Cardiac fibroblast (primary cell): Measurements from ENCODE around the gene ZNF266.
A peak's percentile ranks its signal among the peaks of the same experiment; 100 is the strongest.

Experiments
- DNase-seq, 2 donors: peaks; one replicate each; pipeline versions ENCODE4 v3.0.0 to v3.0.0-alpha.2; 2010; ENCODE audit warnings: low read depth in 2 of 2
- H3K4me3 ChIP-seq, 2 donors: replicated peaks in 1 of 2; 1 replicate in 1 of 2; 2 replicates in 1 of 2; pipeline ENCODE4 v1.5.1; 2011; ENCODE audit warnings: low read depth in 2 of 2, low read length in 2 of 2, mild to moderate bottlenecking in 2 of 2, moderate library complexity in 1 of 2
- CTCF ChIP-seq: IDR thresholded peaks from one replicate; pipeline ENCODE4 v1.5.1; 2011; ENCODE audit warnings: low read depth, mild to moderate bottlenecking, low read length, inconsistent platforms

The ZNF266 gene

GRCh38 chr19:9435279-9436268 is at the start of gene ZNF266:
Gene ZNF266 (minus strand): TSS chr19:9435573. CDS start chr19:9420089, 15,484 bp downstream.
- H3K4me3 ChIP-seq, result peak within 1 kb of the TSS; percentile 74 to 86
- TF ChIP-seq CTCF, result peak; percentile 84
- DNase-seq, result peak; percentile 92 to 94

GRCh38 chr19:9485140-9485539 is 49.8 kb upstream of the ZNF266 start:
- H3K4me3 ChIP-seq, result no peak overlapping the region
- TF ChIP-seq CTCF, result no peak

GRCh38 chr19:9474975-9475374 is 39.6 kb upstream of the ZNF266 start:
- DNase-seq, result peak in 1 of 2 donors; percentile 8
- TF ChIP-seq CTCF, result no peak
- H3K4me3 ChIP-seq, result no peak overlapping the region

More at GRCh38 chr19:9485140-9485539, 49.8 kb upstream of the ZNF266 start:
- no peak for DNase-seq

- no peak for TF ChIP-seq CTCF
- no peak overlapping the region for H3K4me3 ChIP-seq
- DNase-seq, result no peak
Measured at GRCh38 chr19:9467161-9467560, 31.8 kb upstream of the ZNF266 start.

GRCh38 chr19:9461938-9462337 is 26.6 kb upstream of the ZNF266 start:
- no peak for DNase-seq
- TF ChIP-seq CTCF, result no peak
- H3K4me3 ChIP-seq, result no peak overlapping the region

- TF ChIP-seq CTCF, result no peak
- DNase-seq, result no peak
- H3K4me3 ChIP-seq, result no peak overlapping the region
Measured at GRCh38 chr19:9456018-9456689, 20.8 kb upstream of the ZNF266 start.
